Endodermal cell (in vitro differentiated cells): ENCODE results near the gene SHE. TPM values are rescaled to one million over a fixed set of nuclear protein-coding genes. Genes with fewer than 3 reads are reported as not detected.

ENCODE experiments used
- DNase-seq: peaks from one replicate; pipeline ENCODE4 v3.0.0-alpha.2; 2017
- H3K27ac ChIP-seq: 2 replicates; pipeline ENCODE4 v1.5.1; 2013; ENCODE audit warnings: mild to moderate bottlenecking, low read depth, low read length, moderate library complexity
- H3K27me3 ChIP-seq: 2 replicates; pipeline ENCODE4 v1.6.1; 2013; ENCODE audit warnings: mild to moderate bottlenecking, low read length, moderate library complexity; ENCODE audit not compliant: insufficient read depth, control insufficient read depth, poor library complexity, severe bottlenecking
- H3K36me3 ChIP-seq: 2 replicates; pipeline ENCODE4 v1.7.0; 2013; ENCODE audit warnings: mild to moderate bottlenecking, low read length, moderate library complexity; ENCODE audit not compliant: control insufficient read depth, insufficient read depth
- H3K4me1 ChIP-seq: one replicate; pipeline ENCODE4 v1.7.0; 2013; ENCODE audit warnings: low read length; ENCODE audit not compliant: control insufficient read depth, insufficient read depth
- H3K4me3 ChIP-seq: 2 replicates; pipeline ENCODE4 v1.5.1; 2013; ENCODE audit warnings: mild to moderate bottlenecking, low read length, moderate library complexity
- H3K9ac ChIP-seq: 2 replicates; pipeline ENCODE4 v1.6.1; 2013; ENCODE audit warnings: mild to moderate bottlenecking, low read length, moderate library complexity; ENCODE audit not compliant: poor library complexity, severe bottlenecking; ENCODE audit errors: extremely low read depth
- H3K9me3 ChIP-seq: 2 replicates; pipeline ENCODE4 v1.6.1; 2013; ENCODE audit warnings: mild to moderate bottlenecking, low read length, moderate library complexity; ENCODE audit not compliant: control insufficient read depth
- H3K27ac Mint-ChIP-seq: 2 replicates; pipeline ENCODE4 v1.8.0; 2020; ENCODE audit warnings: mixed read lengths
- H3K27me3 Mint-ChIP-seq: 2 replicates; pipeline ENCODE4 v1.8.0; 2021; ENCODE audit warnings: mild to moderate bottlenecking, mixed read lengths; ENCODE audit not compliant: insufficient read depth
- H3K36me3 Mint-ChIP-seq: 2 replicates; pipeline ENCODE4 v1.8.0; 2020; ENCODE audit warnings: low read depth, mixed read lengths
- H3K4me1 Mint-ChIP-seq: 2 replicates; pipeline ENCODE4 v1.8.0; 2020; ENCODE audit warnings: mixed read lengths
- H3K4me3 Mint-ChIP-seq: 2 replicates; pipeline ENCODE4 v1.8.0; 2020; ENCODE audit warnings: mild to moderate bottlenecking, moderate library complexity, mixed read lengths
- H3K9me3 Mint-ChIP-seq: 2 replicates; pipeline ENCODE4 v1.8.0; 2020; ENCODE audit warnings: mild to moderate bottlenecking, mixed read lengths
- WGBS, 2 experiments: methylation state at CpG; one replicate each; pipeline versions ENCODE4 v1.1.5 to v1.1.7; 2013; ENCODE audit warnings: missing lambda C conversion rate in 2 of 2, mixed read lengths in 1 of 2; ENCODE audit not compliant: insufficient coverage in 1 of 2, insufficient read length in 1 of 2; 5-methylcytosine and 5-hydroxymethylcytosine counted together
- total RNA-seq, 2 donors: library from RNA; stranded (reverse); fragmentation: NEBNext Ultra II Directional in 1 of 2; extraction: Animal tissue kit (Norgen Biotek cat#: 25700) in 1 of 2; gene quantifications; 2 replicates in 1 of 2; 3 replicates in 1 of 2; pipeline ENCODE4 v1.2.1, GENCODE V29; 2021
- TF ChIP-seq, protein P1 (sequence below): fragments of 200-600 bp; sonication (generic); conservative IDR thresholded peaks from 2 replicates; pipeline ENCODE4 v1.5.0; 2021; ENCODE audit warnings: antibody characterized with exemption, mild to moderate bottlenecking

SHE gene
- total RNA-seq, 2 donors from 2014 or later, result 0.24 to 0.35 TPM

DNA sequence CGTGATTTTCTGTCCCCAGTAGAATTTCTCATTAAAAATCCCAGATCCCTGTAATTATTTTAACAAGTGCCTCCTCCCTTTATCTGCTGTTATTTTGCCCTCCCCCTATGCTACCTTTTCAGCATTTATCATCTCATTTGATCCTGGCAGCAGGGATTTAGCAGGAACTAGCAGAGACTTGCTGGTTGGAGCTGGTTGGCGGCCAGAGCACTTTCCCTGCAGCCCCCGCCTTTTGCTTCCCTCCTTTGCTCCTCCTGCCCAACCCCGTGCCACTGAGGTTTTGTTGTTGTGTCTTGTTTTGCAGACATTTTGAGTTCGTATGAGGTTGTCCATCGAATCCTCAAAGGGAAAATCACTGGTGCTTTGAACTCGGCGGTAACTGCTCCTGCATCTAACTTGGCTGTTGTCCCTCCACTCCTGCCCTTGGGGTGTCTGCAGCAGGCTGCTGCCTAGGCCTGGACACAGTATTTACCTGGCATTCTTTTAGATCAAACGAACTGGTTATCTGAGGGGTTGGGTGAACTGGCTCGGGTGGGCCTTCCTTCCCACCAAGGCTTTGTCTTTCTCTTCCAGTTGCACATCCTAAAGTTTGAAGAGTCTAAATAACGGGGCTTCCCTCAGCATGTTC is 45.0 kb upstream of the SHE start:
- Mint-ChIP-seq H3K27ac (peak overlapping the region; percentile 19), H3K27me3 (peaks cover under 1% of the 10 kb centered on the region), H3K4me1 (peaks cover 10% of the 10 kb centered on the region)

DNA sequence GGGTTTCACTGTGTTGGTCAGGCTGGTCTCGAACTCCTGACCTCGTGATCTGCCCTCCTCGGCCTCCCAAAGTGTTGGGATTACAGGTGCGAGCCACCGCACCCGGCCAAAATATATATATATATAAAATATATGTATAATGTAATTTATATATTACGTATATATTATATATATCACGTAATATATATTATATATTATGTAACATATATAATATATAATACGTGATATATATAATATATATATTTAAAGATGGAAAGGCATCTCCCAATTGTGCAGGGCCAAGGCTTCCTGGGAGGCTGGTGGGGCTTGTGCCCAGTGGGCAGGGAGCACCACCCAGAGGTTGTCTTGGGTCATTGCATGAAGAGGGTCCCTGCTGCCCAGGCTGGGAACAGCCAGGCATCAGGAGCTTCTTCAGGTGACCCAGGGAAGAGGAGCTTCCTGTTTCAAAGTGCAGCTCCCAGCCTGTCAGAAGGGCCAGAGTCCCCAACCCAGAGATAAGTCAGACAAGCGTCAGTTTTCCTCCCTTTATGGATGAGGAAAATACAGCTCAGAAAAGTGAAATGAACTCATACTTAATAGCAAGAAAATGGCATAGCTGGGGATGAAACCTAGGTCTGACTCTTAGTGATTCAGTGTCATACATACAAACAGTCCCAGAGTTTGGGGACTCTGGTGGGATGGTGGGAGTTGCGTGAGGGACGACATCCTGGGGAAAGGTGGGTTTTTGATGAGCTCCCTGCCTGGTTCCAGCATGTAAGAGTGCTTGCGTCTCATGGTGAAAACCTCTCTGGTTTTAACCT is 44.3 kb upstream of the SHE start:
- H3K27me3 ChIP-seq, result no peaks in the 10 kb centered on the region
- no peak overlapping the region for H3K9ac ChIP-seq
- Mint-ChIP-seq H3K27me3 (peaks cover 6% of the 10 kb centered on the region), H3K4me1 (peaks cover 10% of the 10 kb centered on the region), H3K4me3 (no peak overlapping the region), H3K36me3 (peaks cover 29% of the 10 kb centered on the region), H3K27ac (no peak overlapping the region), H3K9me3 (no peaks in the 10 kb centered on the region)
- H3K4me1 ChIP-seq, result no peaks in the 10 kb centered on the region
- no peak overlapping the region for H3K27ac ChIP-seq
- peak; percentile 94 for DNase-seq
- 75 to 81% methylated on average over 2 to 7 of the region's 13 CpGs for WGBS, 2 experiments
- H3K9me3 ChIP-seq, result no peaks in the 10 kb centered on the region
- TF ChIP-seq, protein P1, sequence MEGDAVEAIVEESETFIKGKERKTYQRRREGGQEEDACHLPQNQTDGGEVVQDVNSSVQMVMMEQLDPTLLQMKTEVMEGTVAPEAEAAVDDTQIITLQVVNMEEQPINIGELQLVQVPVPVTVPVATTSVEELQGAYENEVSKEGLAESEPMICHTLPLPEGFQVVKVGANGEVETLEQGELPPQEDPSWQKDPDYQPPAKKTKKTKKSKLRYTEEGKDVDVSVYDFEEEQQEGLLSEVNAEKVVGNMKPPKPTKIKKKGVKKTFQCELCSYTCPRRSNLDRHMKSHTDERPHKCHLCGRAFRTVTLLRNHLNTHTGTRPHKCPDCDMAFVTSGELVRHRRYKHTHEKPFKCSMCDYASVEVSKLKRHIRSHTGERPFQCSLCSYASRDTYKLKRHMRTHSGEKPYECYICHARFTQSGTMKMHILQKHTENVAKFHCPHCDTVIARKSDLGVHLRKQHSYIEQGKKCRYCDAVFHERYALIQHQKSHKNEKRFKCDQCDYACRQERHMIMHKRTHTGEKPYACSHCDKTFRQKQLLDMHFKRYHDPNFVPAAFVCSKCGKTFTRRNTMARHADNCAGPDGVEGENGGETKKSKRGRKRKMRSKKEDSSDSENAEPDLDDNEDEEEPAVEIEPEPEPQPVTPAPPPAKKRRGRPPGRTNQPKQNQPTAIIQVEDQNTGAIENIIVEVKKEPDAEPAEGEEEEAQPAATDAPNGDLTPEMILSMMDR, result peak; percentile 91
- no peak overlapping the region for H3K4me3 ChIP-seq
- H3K36me3 ChIP-seq, result peaks cover 25% of the 10 kb centered on the region

More for the DNA sequence above, 45.0 kb upstream of the SHE start:
- Histone ChIP-seq H3K36me3 (peaks cover 33% of the 10 kb centered on the region), H3K4me3 (no peak overlapping the region), H3K9me3 (no peaks in the 10 kb centered on the region), H3K27ac (no peak overlapping the region), H3K27me3 (no peaks in the 10 kb centered on the region), H3K9ac (no peak overlapping the region), H3K4me1 (no peaks in the 10 kb centered on the region)
- Mint-ChIP-seq H3K36me3 (peaks cover 35% of the 10 kb centered on the region), H3K9me3 (no peaks in the 10 kb centered on the region), H3K4me3 (no peak overlapping the region)
- TF ChIP-seq, protein P1, result no peak
- WGBS, 2 experiments, result 84 to 87% methylated on average over 5 to 11 of the region's 11 CpGs
- no peak for DNase-seq

DNA sequence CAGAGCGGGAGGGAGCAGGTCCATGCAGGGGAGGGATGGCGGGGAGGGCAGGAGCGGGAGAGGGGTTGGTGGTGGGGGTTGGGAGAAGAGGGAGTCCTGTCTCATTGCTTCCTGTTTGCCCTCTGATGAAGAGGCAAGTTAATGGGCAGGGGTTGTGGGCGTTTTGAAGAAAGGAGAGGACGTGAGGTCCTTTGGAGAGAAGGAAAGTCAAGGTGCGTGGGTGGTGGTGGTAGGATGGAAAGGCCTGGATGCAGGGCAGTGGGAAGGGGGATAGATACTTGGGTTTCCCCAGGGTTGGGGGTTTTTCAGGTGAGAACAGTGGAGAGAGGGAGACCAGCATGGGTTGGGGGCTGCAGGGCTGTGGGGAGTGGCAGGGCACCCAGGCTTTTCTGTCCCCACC is 39.0 kb upstream of the SHE start:
- DNase-seq, result no peak
- no peaks in the 10 kb centered on the region for H3K36me3 ChIP-seq
- H3K27ac ChIP-seq, result no peak overlapping the region
- TF ChIP-seq, protein P1, result no peak
- no peaks in the 10 kb centered on the region for H3K9me3 Mint-ChIP-seq
- no peaks in the 10 kb centered on the region for H3K9me3 ChIP-seq
- no peaks in the 10 kb centered on the region for H3K27me3 ChIP-seq
- no peaks in the 10 kb centered on the region for H3K36me3 Mint-ChIP-seq
- no peak overlapping the region for H3K9ac ChIP-seq
- H3K27me3 Mint-ChIP-seq, result peaks cover 13% of the 10 kb centered on the region
- no peak overlapping the region for H3K4me3 ChIP-seq
- H3K27ac Mint-ChIP-seq, result no peak overlapping the region
- H3K4me1 Mint-ChIP-seq, result peaks cover 8% of the 10 kb centered on the region
- H3K4me1 ChIP-seq, result no peaks in the 10 kb centered on the region
- no peak overlapping the region for H3K4me3 Mint-ChIP-seq
- 70 to 81% methylated on average over 3 to 6 of the region's 6 CpGs for WGBS, 2 experiments
